Natural killer cell (primary cell): ENCODE measurements around the gene SMIM5. TPM values are rescaled to one million over a fixed set of nuclear protein-coding genes. Genes with fewer than 3 reads are reported as not detected.

Experiments
- ATAC-seq, 3 donors: fragments of 150-1000 bp in 2 of 3; fragments of 200-7000 bp in 1 of 3; cut with Tn5 transposase; 1 replicate in 1 of 3; 2 replicates in 2 of 3; pipeline ENCODE4 v1.10.0; 2021; ENCODE audit warnings: mild to moderate bottlenecking in 2 of 3, moderate library complexity in 2 of 3
- DNase-seq, 2 donors: peaks; one replicate each; pipeline versions ENCODE4 v3.0.0 to v3.0.0-alpha.2; 2013 to 2021; ENCODE audit warnings: mixed read lengths in 1 of 2
- H3K27ac ChIP-seq: one replicate; pipeline ENCODE4 v1.5.1; 2013; ENCODE audit warnings: mild to moderate bottlenecking, low read length
- H3K27me3 ChIP-seq: one replicate; pipeline ENCODE4 v1.6.1; 2013; ENCODE audit warnings: low read length; ENCODE audit not compliant: control insufficient read depth, insufficient read depth
- H3K36me3 ChIP-seq: one replicate; pipeline ENCODE4 v1.6.1; 2013; ENCODE audit warnings: low read length; ENCODE audit not compliant: control insufficient read depth, insufficient read depth
- H3K4me1 ChIP-seq: one replicate; pipeline ENCODE4 v1.6.1; 2013; ENCODE audit warnings: low read length; ENCODE audit not compliant: control insufficient read depth, insufficient read depth
- H3K4me3 ChIP-seq: one replicate; pipeline ENCODE4 v1.5.1; 2013; ENCODE audit warnings: low read length
- H3K9me3 ChIP-seq: one replicate; pipeline ENCODE4 v1.6.1; 2013; ENCODE audit warnings: low read length; ENCODE audit not compliant: control insufficient read depth, insufficient read depth
- H3K27ac Mint-ChIP-seq, 2 donors: one replicate each; pipeline ENCODE4 v1.8.0; 2022; ENCODE audit warnings: mild to moderate bottlenecking in 2 of 2, mixed read lengths in 2 of 2, moderate library complexity in 1 of 2
- H3K27me3 Mint-ChIP-seq, 2 donors: one replicate each; pipeline ENCODE4 v1.8.0; 2022; ENCODE audit warnings: low read depth in 2 of 2, mixed read lengths in 2 of 2
- H3K36me3 Mint-ChIP-seq: one replicate; pipeline ENCODE4 v1.8.0; 2022; ENCODE audit warnings: mixed read lengths
- H3K4me1 Mint-ChIP-seq, 2 donors: one replicate each; pipeline ENCODE4 v1.8.0; 2022; ENCODE audit warnings: mixed read lengths in 2 of 2
- H3K4me3 Mint-ChIP-seq: one replicate; pipeline ENCODE4 v1.8.0; 2022; ENCODE audit warnings: mild to moderate bottlenecking, moderate library complexity, mixed read lengths
- H3K9me3 Mint-ChIP-seq, 2 donors: one replicate each; pipeline ENCODE4 v1.8.0; 2022; ENCODE audit warnings: mixed read lengths in 2 of 2
- WGBS: methylation state at CpG from one replicate; pipeline ENCODE4 v1.1.7; 2013; ENCODE audit warnings: missing lambda C conversion rate; ENCODE audit not compliant: insufficient coverage; 5-methylcytosine and 5-hydroxymethylcytosine counted together
- intact Hi-C: fragments of 100-400 bp; cut with micrococcal nuclease; formaldehyde crosslinking; loops from one replicate; pipeline ENCODE4 v1.14.2; 2022
- total RNA-seq, 4 donors: library from RNA; stranded (reverse); fragments of 120-200 nt in 1 of 4; gene quantifications; one replicate each; pipeline versions ENCODE4 v1.2.3 to v1.2.4, GENCODE V29; 2013 to 2022
- TF ChIP-seq, protein P1 (sequence below): fragments of 200-600 bp; IDR thresholded peaks from one replicate; pipeline ENCODE4 v1.8.0; 2022; ENCODE audit warnings: antibody characterized with exemption

Gene SMIM5
- total RNA-seq, 3 donors from 2014 or later (not counting 1 experiment from before 2014, with no cell fraction given): 0.95 to 2.0 (median 1.5) TPM

DNA sequence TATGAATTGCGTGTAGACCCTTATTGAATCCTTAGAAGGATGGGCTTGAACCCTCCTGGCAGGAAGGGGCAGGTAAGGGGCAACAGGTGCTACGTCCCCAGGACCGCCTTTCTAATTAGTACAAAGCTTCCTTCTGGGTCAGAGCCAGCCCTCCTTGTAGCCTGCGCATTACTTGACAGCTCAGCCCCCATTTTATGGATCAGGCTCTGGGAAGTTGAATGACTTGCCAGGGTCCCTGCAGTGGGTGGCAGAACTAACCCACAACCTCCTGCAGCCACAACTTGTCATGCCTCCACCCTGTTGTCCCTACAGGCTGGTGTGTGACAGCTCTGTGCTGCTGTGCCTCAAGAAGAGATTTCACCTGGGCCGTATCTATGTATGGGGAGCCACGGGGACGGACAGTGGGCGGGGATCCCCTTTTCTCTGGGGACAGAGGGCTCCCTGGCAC lies 42.9 kb upstream of the SMIM5 start:
- H3K27ac Mint-ChIP-seq: peak overlapping the region; percentile 72 to 83
- intact Hi-C loops: no loop called here
- H3K36me3 Mint-ChIP-seq: no peaks in the 10 kb centered on the region
- H3K4me1 Mint-ChIP-seq: peaks cover 7 to 25% of the 10 kb centered on the region in 2 donors
- ATAC-seq (no peak), DNase-seq (peak in 1 of 2 donors; percentile 34)
- Histone ChIP-seq H3K4me3 (no peak overlapping the region), H3K9me3 (no peaks in the 10 kb centered on the region), H3K27me3 (no peaks in the 10 kb centered on the region), H3K27ac (no peak overlapping the region), H3K4me1 (peaks cover 30% of the 10 kb centered on the region), H3K36me3 (peaks cover 5% of the 10 kb centered on the region)
- 84% methylated on average over 8 of the region's 8 CpGs for WGBS
- peak overlapping the region; percentile 21 for H3K4me3 Mint-ChIP-seq
- TF ChIP-seq, protein P1, sequence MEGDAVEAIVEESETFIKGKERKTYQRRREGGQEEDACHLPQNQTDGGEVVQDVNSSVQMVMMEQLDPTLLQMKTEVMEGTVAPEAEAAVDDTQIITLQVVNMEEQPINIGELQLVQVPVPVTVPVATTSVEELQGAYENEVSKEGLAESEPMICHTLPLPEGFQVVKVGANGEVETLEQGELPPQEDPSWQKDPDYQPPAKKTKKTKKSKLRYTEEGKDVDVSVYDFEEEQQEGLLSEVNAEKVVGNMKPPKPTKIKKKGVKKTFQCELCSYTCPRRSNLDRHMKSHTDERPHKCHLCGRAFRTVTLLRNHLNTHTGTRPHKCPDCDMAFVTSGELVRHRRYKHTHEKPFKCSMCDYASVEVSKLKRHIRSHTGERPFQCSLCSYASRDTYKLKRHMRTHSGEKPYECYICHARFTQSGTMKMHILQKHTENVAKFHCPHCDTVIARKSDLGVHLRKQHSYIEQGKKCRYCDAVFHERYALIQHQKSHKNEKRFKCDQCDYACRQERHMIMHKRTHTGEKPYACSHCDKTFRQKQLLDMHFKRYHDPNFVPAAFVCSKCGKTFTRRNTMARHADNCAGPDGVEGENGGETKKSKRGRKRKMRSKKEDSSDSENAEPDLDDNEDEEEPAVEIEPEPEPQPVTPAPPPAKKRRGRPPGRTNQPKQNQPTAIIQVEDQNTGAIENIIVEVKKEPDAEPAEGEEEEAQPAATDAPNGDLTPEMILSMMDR: no peak
- no peaks in the 10 kb centered on the region for H3K27me3 Mint-ChIP-seq
- H3K9me3 Mint-ChIP-seq: no peaks in the 10 kb centered on the region

DNA sequence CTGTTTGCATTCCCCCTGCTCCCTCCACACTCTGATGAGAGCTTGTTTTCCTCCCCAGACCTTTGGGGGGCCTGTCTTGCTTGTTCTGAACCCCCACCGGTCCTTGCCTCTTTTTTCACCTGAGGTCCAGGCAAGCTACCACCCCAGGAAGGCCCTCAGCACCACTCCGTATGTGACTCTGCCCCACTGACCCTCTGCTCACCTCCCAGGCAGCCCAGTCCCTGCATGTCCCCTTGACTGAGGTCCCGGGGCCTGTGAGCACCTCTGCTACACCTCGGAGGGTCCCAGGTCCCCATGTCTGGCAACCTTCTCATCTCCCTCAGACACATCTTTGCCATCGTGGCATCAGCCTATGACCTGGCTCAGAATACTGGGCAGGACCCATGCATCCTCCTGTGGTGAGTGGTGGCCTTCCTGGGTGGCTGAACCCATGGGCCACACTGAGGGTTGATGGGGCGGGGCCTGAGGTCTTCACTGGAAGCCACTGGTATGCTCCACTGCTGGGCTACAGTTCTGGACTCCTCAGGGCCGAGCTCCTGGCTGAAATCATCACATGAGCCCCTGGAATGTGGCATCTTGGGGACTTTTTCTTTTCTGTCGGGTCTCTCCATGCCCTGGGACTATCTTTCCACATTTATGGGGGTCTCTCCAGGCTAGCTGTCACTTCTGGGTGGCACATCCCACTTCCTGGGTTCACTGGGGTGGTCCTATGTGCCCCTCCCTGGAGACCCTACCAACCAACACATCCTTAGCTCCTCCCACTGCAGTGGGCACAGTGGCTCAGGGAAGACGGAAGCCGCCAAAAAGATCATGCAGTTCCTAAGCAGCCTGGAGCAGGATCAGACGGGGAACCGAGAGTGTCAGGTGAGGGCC lies 42.1 kb upstream of the SMIM5 start:
- H3K9me3 Mint-ChIP-seq: no peaks in the 10 kb centered on the region
- no peaks in the 10 kb centered on the region for H3K36me3 Mint-ChIP-seq
- Histone ChIP-seq H3K36me3 (peaks cover 5% of the 10 kb centered on the region), H3K4me1 (peaks cover 30% of the 10 kb centered on the region), H3K27ac (no peak overlapping the region), H3K9me3 (no peaks in the 10 kb centered on the region), H3K4me3 (no peak overlapping the region), H3K27me3 (no peaks in the 10 kb centered on the region)
- no peak for ATAC-seq
- 83% methylated on average over 12 of the region's 12 CpGs for WGBS
- intact Hi-C loops: no loop called here
- H3K27me3 Mint-ChIP-seq: no peaks in the 10 kb centered on the region
- peaks cover 7 to 25% of the 10 kb centered on the region in 2 donors for H3K4me1 Mint-ChIP-seq
- H3K27ac Mint-ChIP-seq: peak overlapping the region; percentile 72 to 83
- peak overlapping the region; percentile 73 for H3K4me3 Mint-ChIP-seq
- TF ChIP-seq, protein P1: no peak
- DNase-seq: no peak

DNA sequence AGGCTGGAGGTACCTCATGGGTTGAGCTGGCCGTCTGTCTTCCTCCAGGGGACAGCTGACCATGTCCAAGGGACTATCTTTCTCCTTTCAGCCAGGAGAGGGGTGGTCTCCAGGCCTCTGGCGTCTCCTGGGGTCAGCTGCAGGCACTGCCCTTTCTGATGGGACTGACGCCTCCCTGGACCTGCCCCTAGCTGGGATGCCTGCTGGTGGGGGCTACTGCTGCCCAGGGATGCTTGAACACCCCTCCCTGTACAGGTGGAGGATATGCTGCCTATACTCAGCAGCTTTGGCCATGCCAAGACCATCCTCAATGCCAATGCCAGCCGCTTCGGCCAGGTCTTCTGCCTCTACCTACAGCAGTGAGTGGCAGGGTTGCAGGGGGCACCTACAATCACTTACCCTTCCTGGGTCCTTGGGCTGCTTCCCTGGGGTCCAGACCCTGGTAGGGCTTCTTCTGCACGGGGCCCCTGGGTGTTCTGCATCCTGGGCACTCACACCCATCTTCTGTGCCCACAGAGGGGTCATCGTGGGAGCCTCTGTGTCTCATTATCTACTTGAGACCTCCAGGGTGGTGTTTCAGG lies 41.4 kb upstream of the SMIM5 start:
- TF ChIP-seq, protein P1: no peak
- intact Hi-C loops: no loop called here
- H3K27me3 Mint-ChIP-seq: no peaks in the 10 kb centered on the region
- no peak overlapping the region for H3K27ac Mint-ChIP-seq
- no peaks in the 10 kb centered on the region for H3K9me3 ChIP-seq
- ATAC-seq (no peak), DNase-seq (no peak)
- H3K4me3 ChIP-seq: no peak overlapping the region
- 90% methylated on average over 7 of the region's 7 CpGs for WGBS
- no peak overlapping the region for H3K4me3 Mint-ChIP-seq
- no peak overlapping the region for H3K27ac ChIP-seq
- H3K36me3 ChIP-seq: peaks cover 5% of the 10 kb centered on the region
- H3K36me3 Mint-ChIP-seq: no peaks in the 10 kb centered on the region
- H3K9me3 Mint-ChIP-seq: no peaks in the 10 kb centered on the region
- H3K4me1 Mint-ChIP-seq: peaks cover 7 to 25% of the 10 kb centered on the region in 2 donors
- H3K4me1 ChIP-seq: peaks cover 30% of the 10 kb centered on the region
- no peaks in the 10 kb centered on the region for H3K27me3 ChIP-seq
